ENCODE data around the gene IL33.

Gene IL33

DNA sequence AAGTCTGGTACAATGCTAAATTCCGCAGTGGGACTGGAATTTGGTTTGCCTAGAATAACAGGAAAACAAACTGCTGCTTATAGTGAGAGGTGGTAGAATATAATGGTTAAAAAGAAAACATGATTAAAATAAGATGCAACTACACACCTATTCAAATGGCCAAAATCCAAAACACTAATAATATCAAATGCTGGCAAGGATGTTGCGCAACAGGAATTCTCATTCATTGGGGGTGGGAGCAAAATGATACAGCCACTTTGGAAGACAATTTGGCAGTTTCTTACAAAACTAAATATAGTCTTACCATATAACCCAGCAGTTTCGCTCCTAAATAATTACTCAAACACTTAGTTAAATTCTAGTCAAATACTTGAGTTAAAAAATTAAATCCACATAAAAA lies 61.8 kb downstream of the IL33 start:
- Histone ChIP-seq H3K4me1 (ENCODE audit: control insufficient read depth, insufficient read depth, low read length, poor library complexity, severe bottlenecking) (no peaks in the 10 kb centered on the region), H3K36me3 (ENCODE audit: control insufficient read depth, insufficient read depth, low read length) (no peaks in the 10 kb centered on the region), H3K9me3 (ENCODE audit: control insufficient read depth, low read length) (no peaks in the 10 kb centered on the region), H3K27ac (ENCODE audit: low read depth, low read length, severe bottlenecking) (no peak overlapping the region), H3K4me3 (ENCODE audit: extremely low read depth, insufficient read depth, low read length, poor library complexity, severe bottlenecking) (no peak overlapping the region)
- 89 to 100% methylated on average over 1 to 2 of the region's 3 CpGs for WGBS, 2 experiments (ENCODE audit: insufficient coverage in 2 of 2)

DNA sequence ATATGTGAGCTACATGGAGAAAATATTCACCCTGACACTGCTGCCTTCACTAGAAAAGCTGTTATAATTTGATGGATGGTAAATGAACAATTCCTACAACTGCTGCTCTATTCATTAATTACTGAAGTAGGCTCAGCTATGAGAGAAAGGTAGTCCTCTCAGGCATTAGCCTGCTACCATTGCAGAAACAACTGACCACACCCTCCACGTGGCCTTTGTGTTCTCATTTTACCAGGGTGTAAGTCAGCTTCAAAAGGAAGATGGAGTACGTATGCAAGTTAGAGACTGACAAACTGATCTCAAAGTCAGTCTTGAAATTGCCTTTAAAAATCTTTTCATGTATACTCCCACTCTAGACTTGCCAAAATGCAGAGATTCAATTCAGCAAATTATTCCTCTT lies 86.3 kb downstream of the IL33 start:
- H3K4me1 ChIP-seq (ENCODE audit: control insufficient read depth, insufficient read depth, low read length, poor library complexity, severe bottlenecking) = no peaks in the 10 kb centered on the region
- H3K36me3 ChIP-seq (ENCODE audit: control insufficient read depth, insufficient read depth, low read length) = no peaks in the 10 kb centered on the region
- H3K27ac ChIP-seq (ENCODE audit: low read depth, low read length, severe bottlenecking) = no peak overlapping the region
- no CpG with 5 or more reads among the region's 2 CpGs for WGBS, 2 experiments (ENCODE audit: insufficient coverage in 2 of 2)
- no peak overlapping the region for H3K4me3 ChIP-seq (ENCODE audit: extremely low read depth, insufficient read depth, low read length, poor library complexity, severe bottlenecking)
- no peaks in the 10 kb centered on the region for H3K9me3 ChIP-seq (ENCODE audit: control insufficient read depth, low read length)

DNA sequence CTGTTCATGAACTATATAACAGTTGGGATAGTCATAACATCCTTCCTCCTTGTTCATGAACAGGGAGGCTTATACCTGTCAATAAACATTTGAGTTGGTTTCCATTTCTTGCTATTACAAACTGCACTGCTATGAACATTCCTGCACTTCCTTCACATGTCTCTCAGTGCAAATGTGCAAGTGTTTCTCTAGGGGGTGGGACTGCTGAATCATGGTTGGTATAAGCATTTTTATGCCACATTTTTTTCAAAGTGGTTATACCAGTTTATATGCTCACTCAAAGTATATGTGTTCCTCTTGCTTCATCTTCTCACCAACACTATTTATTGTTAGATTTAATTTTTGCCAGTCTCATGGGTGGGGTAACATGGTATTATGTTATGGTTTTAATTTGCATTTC lies 86.8 kb downstream of the IL33 start:
- no peaks in the 10 kb centered on the region for H3K4me1 ChIP-seq (ENCODE audit: control insufficient read depth, insufficient read depth, low read length, poor library complexity, severe bottlenecking)
- H3K9me3 ChIP-seq (ENCODE audit: control insufficient read depth, low read length) = no peaks in the 10 kb centered on the region
- H3K27ac ChIP-seq (ENCODE audit: low read depth, low read length, severe bottlenecking) = no peak overlapping the region
- no peaks in the 10 kb centered on the region for H3K36me3 ChIP-seq (ENCODE audit: control insufficient read depth, insufficient read depth, low read length)
- H3K4me3 ChIP-seq (ENCODE audit: extremely low read depth, insufficient read depth, low read length, poor library complexity, severe bottlenecking) = no peak overlapping the region

DNA sequence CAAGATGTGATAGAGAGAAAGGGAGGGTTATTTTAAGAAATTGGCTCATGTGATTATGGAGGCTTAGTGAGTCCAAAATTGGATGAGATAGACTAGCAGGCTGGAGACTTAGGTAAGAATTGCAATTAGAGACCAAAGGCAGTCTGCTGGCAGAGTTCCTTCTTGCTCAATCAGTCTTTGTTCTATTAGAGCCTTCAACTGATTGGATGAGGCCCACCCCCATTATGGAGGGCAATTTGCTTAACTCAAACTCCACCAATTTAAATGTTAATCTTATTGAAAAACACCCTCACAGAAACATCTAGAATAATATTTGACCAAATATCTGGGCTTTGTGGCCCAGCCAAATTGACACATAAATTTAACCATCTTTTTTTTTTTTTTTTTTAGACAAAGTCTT lies 88.6 kb downstream of the IL33 start:
- H3K4me1 ChIP-seq (ENCODE audit: control insufficient read depth, insufficient read depth, low read length, poor library complexity, severe bottlenecking) = no peaks in the 10 kb centered on the region
- H3K4me3 ChIP-seq (ENCODE audit: extremely low read depth, insufficient read depth, low read length, poor library complexity, severe bottlenecking) = no peak overlapping the region
- no peaks in the 10 kb centered on the region for H3K36me3 ChIP-seq (ENCODE audit: control insufficient read depth, insufficient read depth, low read length)
- no peaks in the 10 kb centered on the region for H3K9me3 ChIP-seq (ENCODE audit: control insufficient read depth, low read length)
- H3K27ac ChIP-seq (ENCODE audit: low read depth, low read length, severe bottlenecking) = no peak overlapping the region

DNA sequence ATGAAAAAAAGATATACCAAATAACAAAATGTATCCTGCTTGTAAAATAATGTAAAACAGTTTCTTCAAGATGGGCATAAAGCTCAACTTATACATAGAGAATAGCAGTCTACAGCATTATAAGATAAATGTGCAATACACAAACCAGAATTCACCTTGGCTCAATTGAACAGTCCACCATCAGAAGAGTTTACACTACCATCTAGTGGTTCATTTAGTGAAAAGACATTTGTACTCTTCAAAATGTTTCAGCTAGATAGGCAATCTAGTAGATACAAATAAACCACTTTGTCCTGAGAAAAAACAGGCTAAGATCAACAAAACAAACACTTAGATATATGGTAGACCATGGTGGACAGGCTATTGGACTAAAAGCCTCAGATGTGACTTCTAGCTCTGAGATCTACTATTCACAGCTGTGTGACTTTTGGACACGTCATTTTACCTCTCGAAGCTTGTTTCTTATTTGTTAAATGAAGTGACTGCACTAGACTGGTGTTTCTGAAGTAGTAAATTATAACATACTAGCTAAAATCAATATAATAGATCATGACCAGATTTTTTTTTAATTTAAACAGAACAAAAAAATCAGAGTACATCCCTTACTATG lies 90.5 kb downstream of the IL33 start:
- H3K4me1 ChIP-seq (ENCODE audit: control insufficient read depth, insufficient read depth, low read length, poor library complexity, severe bottlenecking) = no peaks in the 10 kb centered on the region
- no peaks in the 10 kb centered on the region for H3K36me3 ChIP-seq (ENCODE audit: control insufficient read depth, insufficient read depth, low read length)
- H3K4me3 ChIP-seq (ENCODE audit: extremely low read depth, insufficient read depth, low read length, poor library complexity, severe bottlenecking) = no peak overlapping the region
- no peaks in the 10 kb centered on the region for H3K9me3 ChIP-seq (ENCODE audit: control insufficient read depth, low read length)
- no CpG with 5 or more reads among the region's 2 CpGs for WGBS, 2 experiments (ENCODE audit: insufficient coverage in 2 of 2)
- H3K27ac ChIP-seq (ENCODE audit: low read depth, low read length, severe bottlenecking) = no peak overlapping the region
